Measurements from ENCODE around the gene AKAP10.
"Not testable (repeated sequence)": the region's sequence is repeated elsewhere in the genome, so short reads cannot be mapped to it uniquely, and the experiment has no call there.

AKAP10 gene

DNA sequence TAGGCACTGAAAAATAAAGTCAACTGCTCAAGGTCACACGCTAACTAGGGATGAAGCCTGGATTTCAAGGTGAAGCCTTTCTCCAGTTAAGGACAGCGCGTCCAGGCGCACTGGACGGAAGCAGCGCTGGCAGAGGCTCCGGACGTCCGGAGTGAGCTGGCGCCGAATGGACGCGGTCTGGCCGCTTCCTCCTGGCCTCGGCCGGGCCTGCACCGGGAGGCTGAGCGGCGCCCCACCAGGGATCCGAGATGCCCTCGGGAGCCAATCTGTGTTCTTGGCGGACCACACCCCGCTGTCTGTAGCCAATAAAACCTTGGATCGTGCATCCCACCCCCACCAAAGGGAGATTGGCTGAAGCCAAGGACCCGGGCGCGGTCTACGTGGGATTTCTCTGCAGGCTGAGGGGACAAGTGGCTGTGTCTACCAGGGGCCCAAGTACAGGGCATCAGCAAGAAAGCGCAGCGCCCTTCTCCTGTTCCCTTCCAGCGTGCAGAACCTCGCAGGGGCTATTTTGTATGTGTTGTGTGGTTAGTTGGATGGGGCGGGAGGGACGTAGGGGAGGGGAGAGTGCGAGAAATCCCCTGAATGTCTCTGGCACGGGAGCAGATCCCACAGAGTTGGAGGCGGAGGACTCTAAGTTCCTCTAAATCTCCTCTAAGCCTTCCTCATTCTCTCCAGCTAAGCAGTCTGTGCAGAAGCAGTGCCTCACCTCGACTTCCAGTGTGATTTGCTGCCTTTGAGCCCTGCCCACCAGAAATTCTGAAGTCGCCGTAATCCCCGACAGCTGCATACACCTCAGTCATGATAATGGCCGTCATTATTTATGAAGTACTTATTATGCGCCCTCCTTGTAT lies 2.5 kb upstream of the AKAP10 start:
- no peak for DNase-seq

DNA sequence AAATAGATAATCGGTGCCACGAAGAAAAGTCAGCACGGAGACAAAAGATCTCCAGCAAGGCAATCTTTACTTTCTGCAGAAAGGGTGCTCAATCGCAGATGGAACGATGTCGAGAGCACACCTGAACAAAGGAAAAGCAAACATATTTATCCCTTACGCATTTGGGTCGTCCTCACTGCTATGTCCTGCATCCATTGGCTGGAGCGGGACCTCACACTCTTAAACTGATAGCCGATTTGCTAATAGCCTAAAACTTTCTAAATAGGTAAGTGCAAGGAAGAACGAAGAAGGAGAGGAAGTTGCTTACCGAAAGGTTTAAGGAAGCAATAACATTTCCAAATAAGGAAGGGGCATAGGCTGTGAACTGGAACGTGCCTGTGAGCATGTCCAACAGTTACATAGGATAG lies 1.2 kb upstream of the AKAP10 start:
- no peak for DNase-seq

DNA sequence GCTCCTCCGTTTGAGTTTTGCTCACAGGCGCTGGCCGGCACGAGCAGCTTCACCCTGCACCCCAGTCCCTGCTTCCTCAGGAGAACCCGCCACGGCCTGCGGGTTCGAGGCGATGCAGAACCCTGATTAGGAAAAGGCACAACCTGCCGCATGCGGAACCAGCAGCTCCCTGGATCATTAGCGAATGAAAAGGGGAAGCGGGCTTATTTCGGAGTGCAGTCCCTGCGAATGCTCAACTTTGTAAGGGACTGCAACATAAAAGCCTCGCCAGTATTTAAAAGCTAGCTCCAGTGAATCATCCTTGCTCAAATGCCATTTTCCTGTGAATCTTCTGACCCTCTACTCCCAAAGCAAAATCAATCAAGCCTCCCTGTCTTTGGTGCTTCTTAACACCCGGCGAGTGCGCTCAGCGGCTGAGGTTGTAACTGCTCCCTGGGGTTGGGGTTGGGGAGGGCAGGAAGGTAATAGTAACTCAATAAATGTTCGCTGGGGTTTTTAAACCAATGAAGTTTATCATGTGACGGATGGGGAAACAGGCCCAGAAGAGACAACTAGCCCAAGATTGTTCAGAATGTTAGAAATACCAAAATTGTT lies 678 bp upstream of the AKAP10 start:
- DNase-seq, result peak; percentile 43

DNA sequence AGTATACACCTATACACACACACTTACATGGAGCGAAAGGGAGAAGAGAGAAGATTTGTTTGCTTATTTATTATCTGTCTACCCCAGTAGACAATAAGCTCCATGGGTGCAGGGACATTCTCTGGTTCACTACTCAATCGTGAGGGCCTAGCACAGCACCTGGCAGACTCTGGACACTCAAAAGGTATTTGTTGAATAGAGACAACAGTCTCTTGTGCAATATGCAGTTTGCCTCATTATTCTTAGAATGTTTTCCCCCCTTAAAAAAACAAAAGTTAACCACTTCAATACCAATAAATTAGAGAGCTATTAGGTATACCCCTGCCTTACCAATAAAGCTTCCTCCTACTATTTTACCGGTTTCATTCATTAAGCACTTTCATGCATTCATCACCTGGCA lies 2.0 kb downstream of the AKAP10 start:
- DNase-seq, result no peak

DNA sequence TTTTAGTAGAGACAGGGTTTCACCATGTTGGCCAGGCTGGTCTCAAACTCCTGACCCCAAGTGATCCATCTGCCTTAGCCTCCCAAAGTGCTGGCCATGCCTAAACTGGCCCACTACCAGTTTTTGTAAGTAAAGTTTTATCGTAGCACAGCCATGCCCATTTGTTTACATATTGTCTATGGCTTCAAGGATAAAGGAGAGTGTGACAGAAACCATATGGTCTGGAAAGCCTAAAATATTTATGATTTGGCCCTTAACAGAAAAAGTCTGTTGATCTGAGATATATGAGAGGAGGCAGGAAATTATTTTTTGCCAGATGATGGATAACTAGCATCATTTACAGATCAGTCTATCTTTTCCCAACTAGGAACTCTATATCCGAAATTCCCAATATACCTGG lies 4.5 kb downstream of the AKAP10 start:
- no peak for DNase-seq

DNA sequence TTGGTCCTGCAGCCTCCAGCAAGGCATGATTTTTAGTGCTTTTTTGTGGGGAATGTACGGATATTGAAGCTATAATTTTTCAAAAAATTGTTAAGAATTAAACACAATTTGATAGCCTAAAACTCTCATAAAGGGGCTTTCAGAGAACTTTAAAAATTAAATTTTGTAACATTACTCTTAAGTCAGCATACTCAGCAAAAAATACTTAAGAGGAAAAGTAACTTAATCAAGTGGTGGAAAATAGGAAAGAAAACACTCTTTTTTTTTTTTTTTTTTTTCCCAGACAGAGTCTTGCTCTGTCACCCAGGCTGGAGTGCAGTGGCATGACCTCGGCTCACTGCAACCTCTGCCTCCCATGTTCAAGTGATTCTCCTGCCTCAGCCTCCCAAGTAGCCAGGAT lies 14.7 kb downstream of the AKAP10 start:
- not testable (repeated sequence) for DNase-seq

DNA sequence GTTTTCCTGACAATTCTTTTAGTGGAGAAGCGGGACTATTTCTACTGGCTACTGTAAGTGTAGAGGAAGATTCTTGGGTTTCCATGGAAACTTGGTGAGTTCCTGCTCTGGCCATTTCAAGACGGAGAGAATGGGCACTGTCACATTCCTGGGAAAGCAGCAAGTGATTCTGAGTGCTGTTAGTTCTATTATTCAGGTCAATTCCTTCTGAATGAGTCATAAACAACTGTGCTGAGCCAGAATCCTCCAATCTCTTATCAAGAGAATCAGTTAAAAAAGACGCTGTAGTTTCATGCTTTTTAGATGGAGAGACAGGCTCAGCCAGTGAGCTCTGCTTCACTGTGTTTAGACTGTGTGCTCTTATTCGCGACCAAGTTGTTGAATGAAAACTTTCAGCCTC lies 19.6 kb downstream of the AKAP10 start:
- DNase-seq, result no peak

DNA sequence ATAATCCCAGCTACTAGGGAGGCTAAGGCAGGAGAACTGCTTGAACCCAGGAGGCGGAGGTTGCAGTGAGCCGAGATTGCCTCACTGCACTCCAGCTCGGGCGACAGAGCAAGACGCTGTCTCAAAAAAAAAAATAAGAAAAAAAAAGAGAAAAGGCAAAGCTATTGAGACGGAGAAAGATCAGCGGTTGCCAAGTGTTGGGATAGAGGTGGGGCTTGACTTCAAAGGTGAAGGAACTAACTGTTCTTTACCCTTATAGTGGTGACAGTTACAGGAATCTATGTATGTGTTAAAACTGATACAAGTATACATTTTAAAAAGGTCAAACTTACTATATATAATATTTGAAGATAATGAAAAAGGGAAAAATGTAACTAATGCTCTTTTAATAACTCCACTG lies 22.5 kb downstream of the AKAP10 start:
- DNase-seq, result no peak

DNA sequence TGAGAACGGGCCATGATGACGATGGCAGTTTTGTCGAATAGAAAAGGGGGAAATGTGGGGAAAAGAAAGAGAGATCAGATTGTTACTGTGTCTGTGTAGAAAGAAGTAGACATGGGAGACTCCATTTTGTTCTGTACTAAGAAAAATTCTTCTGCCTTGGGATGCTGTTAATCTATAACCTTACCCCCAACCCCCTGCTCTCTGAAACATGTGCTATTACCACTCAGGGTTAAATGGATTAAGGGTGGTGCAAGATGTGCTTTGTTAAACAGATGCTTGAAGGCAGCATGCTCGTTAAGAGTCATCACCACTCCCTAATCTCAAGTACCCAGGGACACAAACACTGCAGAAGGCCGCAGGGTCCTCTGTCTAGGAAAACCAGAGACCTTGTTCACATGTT lies 26.2 kb downstream of the AKAP10 start:
- not testable (repeated sequence) for DNase-seq

DNA sequence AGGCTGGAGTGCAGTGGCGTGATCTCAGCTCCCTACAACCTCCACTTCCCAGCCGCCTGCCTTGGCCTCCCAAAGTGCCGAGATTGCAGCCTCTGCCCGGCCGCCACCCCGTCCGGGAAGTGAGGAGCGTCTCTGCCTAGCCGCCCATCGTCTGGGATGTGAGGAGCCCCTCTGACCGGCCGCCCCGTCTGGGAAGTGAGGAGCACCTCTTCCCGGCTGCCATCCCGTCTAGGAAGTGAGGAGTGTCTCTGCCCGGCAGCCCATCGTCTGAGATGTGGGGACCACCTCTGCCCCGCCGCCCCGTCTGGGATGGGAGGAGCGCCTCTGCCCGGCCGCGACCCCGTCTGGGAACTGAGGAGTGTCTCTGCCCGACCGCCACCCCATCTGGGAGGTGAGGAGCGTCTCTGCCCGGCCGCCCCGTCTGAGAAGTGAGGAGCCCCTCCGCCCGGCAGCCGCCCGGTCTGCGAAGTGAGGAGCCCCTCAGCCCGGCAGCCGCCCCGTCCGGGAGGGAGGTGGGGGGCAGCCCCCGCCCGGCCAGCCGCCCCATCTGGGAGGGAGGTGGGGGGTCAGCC lies 26.9 kb downstream of the AKAP10 start:
- not testable (repeated sequence) for DNase-seq

DNA sequence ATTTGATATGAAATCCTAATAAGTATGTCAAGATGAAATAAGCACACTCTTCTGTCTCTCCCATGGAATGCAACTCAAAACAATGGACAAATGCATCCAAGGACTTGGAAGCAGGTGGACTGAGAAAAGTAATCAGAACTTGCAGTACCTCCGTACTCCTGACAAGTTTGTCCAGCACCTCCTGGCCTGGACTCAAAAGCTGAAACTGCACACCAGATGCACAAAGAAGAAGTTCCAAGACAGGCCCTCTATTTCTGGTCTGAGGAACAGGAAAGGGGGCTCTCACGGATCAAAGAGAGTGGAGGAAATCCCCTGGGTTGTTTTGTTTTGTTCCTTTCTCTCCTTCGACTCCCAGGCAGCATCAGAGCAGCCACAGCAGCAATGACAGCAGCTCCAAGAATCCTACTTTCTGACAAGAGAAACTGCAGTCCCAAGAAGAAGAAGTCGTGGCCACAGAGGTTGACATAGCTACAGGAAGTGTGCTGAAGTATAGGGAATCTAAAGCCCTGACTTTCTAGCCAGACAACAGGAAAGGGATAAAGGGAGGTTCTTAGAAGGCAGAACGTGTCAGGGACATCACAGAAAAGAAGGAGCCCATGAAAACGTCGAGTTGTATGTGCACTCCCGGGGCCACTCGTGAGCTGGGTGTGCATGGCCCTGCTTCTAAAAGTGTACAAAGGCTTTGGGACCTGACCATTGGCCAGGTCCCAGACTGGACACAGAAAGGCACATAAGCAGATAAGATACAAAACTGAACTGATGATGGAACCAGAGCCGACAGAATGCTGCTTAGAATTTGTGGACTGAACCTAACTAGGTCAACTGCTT lies 29.3 kb downstream of the AKAP10 start:
- DNase-seq, result no peak

DNA sequence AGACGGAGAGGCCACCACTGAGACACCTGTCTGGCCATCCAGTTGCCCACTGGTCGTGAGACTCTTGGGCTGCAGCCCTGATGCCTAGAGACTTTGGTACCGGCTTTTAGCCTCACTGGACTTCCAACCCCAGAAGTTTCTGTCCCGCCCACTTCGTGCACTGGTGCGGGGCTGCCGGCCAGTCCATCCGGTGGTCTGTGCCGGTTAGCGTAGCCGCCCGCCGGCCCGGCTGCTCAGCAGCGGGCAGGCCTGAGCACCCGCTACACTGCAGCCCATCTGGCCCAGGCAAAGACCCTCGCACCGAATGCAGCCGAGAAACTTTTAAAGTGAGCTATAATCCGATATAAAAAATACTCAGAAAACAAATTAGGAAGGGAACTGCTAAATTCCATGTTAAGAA lies 30.7 kb downstream of the AKAP10 start:
- no peak for DNase-seq

DNA sequence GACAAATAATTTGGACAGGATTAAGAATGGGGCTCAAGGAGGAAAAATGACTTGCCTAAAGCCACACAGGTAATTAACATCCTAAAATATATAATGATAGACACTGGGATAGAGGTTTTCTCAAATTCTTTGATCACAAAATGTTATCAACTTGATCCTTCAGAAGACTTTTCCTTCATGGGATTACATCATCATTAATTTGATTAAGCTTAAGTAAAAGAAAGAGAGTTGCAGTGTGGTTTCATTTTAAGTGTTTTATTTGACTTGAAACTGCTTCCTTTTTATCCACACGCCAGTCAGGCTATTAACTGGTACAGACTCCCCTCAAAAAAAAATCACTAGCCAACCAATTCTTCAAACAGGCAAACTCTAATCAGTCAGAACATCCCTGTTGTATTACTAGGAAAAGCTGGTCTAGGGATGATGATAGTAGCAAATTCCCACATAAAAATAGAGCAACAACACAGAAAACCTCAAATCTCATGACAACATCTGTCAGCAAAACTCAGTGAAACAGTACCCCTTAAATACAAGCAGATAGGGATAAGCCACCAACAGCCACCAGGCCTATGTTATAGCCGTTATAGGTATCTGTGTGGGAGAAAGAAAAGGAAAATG lies 32.5 kb downstream of the AKAP10 start:
- no peak for DNase-seq

DNA sequence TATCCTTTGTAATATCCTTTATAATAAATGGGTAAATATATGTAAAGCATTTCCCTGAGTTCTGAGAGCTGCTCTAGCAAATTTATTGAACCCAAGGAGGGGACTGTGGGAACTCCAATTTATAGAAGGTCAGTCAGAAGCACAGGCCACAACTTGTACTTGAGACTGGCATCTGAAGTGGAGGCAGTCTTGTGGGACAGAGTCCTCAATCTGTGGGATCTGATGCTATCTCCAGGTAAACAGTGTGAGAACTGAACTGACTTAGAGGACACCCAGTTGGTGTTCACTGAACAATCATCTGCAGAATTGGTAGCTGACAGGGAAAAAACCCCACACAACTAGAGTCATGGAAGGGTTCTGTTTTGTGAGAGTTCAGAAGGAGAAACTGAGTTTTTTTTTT lies 34.0 kb downstream of the AKAP10 start:
- no peak for DNase-seq

DNA sequence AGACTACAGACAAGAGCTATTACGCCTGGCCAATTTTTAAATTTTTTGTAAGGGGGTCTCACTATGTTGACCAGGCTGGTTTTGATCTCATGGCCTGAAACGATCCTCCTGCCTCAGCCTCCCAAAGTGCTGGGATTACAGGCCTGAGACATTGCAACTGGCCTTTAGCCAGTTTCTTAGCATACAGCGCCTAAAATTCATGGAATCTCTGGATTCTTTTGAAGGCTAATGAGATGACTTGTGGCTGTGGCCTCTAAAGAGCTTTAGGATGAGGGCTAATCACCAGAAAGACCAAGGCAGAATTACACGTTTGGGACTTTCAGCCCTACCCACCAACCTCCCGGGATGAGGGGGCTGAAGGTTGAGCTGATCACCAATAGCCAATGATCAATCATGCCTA lies 34.6 kb downstream of the AKAP10 start:
- no peak for DNase-seq

DNA sequence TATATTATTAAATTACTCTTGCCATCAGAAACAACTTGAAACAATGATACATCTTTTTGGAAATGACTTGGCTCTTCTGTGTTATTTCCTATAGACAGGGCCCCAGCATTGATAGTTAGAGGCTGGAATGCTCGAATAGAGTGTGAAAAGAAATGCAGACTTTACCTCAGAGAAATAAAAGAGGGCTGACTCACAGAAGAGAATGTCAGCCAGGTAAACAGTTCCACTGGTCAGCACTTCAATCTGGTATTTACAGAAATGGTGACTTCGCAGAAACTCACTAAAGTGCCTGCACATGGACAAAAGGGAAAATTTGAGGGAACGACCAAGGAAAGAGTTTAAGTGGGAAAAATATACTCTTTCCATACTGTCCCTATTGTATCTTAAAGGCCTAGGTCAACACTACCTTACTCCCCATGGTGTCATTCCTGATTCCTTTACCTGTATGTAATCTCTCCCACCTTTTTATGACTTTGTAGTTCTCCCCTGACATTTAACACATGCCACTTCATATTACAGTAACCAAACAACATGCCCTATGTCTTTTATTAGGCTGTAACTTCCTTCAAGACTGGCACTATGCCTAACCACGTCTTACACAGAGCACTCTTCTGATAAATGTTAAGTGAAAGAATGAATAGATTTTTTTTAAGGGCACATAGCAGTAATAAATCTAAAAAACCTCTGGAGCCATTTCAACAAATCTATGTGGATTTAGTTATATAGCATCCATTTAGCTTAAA lies 36.7 kb downstream of the AKAP10 start:
- no peak for DNase-seq

DNA sequence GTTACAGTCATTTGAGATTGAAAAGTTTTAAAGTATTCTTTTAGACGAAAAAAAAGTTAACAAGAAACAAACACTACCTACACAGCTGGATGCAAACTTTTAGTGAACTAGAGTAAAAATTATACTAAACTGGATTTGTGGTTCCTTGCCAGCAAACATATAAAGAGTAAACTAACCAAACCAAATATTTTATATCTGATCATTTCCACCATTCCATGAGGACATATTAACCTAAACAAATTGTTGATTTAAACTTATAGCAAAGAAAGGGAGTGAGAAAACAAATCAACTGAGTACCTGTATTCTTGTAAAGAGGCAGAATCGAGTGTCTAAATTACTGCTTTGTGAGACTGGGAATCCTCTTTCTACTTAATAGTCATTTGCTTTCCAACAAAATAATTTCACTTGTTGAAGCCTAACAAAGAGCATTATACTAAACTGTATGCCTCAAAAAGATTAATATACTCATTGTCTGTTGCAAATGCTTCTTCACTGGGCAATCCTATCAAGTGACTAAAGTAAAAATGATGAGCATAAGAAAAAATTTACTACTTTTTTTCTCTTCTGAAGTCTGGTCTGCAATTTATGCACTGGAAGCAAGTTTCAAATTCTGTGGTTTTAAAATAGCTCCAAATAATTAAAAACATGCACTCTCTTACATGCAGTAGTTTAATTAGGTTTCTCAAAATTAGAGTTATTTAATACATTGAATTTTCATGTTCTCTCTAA lies 37.5 kb downstream of the AKAP10 start:
- DNase-seq, result no peak

DNA sequence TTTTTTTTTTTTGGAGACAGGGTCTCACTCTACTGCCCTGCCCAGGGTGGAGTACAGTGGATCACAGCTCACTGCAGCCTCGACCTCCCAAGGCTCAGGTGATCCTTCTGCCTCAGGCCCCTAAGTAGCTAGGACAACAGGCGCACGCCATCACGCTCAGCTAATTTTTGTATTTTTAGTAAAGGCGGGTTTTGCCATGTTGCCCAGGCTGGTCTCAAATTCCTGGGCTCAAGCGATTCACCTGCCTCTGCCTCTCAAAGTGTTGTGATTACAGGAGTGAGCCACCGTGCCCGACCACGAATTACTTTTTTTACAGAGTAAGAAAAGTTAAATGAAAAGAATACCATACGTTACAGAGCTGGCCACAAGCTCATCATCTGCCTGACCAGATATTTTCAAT lies 38.9 kb downstream of the AKAP10 start:
- DNase-seq, result no peak

DNA sequence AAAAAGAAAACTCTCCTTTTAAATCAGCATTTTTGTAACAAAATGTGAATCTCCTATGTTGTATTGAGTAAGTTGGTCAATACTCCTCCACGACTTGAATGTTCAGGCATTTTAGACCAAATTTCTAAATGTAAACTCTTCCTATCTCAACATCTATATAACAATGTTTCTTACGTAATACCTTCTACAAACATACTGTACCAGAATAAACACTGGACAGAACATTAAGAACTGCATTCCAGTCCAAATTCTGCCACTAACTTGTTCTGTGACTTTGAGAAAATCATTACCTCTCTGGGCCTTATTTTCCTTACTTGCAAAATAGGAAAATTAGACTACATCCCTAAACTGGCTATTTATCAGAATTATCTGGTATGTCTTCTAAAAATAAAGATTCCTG lies 40.1 kb downstream of the AKAP10 start:
- DNase-seq, result no peak

DNA sequence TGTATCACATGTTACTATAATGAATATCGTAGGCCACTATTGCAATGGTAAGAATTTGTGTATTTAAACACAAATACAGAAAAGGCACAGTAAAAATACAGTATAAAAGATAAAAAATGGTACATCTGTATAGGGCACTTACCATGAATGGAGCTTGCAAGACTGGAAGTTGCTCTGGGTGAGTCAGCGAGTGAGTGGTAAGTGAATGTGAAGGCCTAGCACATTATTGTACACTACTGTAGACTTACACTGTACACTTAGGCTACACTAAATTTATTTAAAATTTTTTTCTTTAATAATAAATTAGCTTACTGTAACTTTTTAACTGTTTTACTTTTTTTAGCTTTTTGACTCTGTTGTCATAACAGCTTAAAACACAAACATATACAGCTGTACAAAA lies 42.5 kb downstream of the AKAP10 start:
- no peak for DNase-seq

DNA sequence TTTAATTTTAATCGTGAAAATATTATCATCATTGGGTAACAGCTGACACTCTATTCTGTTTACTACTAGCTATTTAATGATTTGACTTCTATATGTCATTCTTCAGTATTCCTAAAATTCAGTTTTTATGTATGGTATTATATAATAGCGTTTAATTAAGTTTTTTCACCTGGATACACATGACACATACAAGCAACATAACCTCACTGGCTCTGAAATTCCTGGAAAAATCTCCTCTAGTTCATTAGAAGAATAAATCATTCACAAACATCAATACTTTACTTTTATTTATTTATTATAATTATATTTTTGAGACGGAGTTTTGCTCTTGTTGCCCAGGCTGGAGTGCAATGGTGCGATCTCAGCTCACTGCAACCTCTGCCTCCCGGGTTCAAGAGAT lies 44.0 kb downstream of the AKAP10 start:
- DNase-seq, result no peak

DNA sequence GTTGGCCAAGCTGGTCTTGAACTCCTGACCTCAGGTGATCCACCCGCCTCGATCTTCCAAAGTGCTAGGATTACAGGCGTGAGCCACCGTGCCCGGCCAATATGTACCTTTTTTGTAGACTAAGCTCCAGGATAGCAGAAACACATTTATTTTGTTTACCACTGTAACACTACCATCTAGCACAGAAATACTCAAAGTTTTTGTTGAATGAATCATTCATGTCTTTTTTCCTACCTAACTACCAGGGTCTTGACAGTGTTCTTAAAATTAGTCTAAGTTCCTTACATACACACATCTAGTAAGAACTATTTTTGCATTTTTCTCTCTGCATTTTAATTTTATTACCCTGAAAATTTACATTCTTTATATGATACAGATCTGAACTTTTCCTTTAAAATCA lies 44.4 kb downstream of the AKAP10 start:
- DNase-seq, result no peak
